ENCODE data around the gene FUT2.

The FUT2 gene

GRCh38 chr19:48755084-48755641 is 59.4 kb downstream of the FUT2 start, which contains the start of gene FGF21:
Gene FGF21, plus strand, starts transcription at chr19:48755524. Its CDS starts 713 bp downstream, at chr19:48756237.
- DNase-seq: no peak

Measured in NCI-H446 treated with DMSO at 0.1 percent for 48 hours (cell line).